ENCODE measurements around the gene COL5A2.

Gene COL5A2

GRCh38 chr2:189012351-189012750, 167.2 kb downstream of the COL5A2 start:
- H3K9me3 Mint-ChIP-seq (ENCODE audit: low read depth): no peaks in the 10 kb centered on the region
- H3K4me1 Mint-ChIP-seq (ENCODE audit: low read depth): no peaks in the 10 kb centered on the region
- H3K27me3 Mint-ChIP-seq: peaks cover 4% of the 10 kb centered on the region
- H3K27ac Mint-ChIP-seq: no peak overlapping the region
- H3K4me3 Mint-ChIP-seq: no peak overlapping the region
- no peaks in the 10 kb centered on the region for H3K36me3 Mint-ChIP-seq

DNA sequence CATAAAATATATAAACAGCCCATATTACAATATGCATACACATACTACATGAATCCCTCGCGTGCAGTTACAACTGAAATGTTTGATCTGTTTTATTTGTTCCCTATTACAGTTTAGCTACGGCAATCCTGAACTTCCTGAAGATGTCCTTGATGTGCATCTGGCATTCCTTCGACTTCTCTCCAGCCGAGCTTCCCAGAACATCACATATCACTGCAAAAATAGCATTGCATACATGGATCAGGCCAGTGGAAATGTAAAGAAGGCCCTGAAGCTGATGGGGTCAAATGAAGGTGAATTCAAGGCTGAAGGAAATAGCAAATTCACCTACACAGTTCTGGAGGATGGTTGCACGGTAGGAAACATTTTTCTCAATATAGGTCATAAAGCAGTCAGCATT, 169.0 kb downstream of the COL5A2 start:
- Mint-ChIP-seq H3K4me3 (no peak overlapping the region), H3K27me3 (peaks cover 3% of the 10 kb centered on the region), H3K36me3 (no peaks in the 10 kb centered on the region), H3K9me3 (ENCODE audit: low read depth) (no peaks in the 10 kb centered on the region), H3K4me1 (ENCODE audit: low read depth) (no peaks in the 10 kb centered on the region), H3K27ac (no peak overlapping the region)

GRCh38 chr2:189008555-189009262, 170.9 kb downstream of the COL5A2 start:
- Mint-ChIP-seq H3K9me3 (ENCODE audit: low read depth) (no peaks in the 10 kb centered on the region), H3K27ac (no peak overlapping the region), H3K4me1 (ENCODE audit: low read depth) (no peaks in the 10 kb centered on the region), H3K36me3 (no peaks in the 10 kb centered on the region), H3K4me3 (no peak overlapping the region), H3K27me3 (peaks cover 3% of the 10 kb centered on the region)

- Mint-ChIP-seq H3K4me3 (no peak overlapping the region), H3K9me3 (ENCODE audit: low read depth) (no peaks in the 10 kb centered on the region), H3K4me1 (ENCODE audit: low read depth) (peaks cover 3% of the 10 kb centered on the region), H3K27ac (no peak overlapping the region), H3K36me3 (no peaks in the 10 kb centered on the region), H3K27me3 (peaks cover 3% of the 10 kb centered on the region)
These were observed 177.5 kb downstream of the COL5A2 start for GRCh38 chr2:189002079-189002478.

DNA sequence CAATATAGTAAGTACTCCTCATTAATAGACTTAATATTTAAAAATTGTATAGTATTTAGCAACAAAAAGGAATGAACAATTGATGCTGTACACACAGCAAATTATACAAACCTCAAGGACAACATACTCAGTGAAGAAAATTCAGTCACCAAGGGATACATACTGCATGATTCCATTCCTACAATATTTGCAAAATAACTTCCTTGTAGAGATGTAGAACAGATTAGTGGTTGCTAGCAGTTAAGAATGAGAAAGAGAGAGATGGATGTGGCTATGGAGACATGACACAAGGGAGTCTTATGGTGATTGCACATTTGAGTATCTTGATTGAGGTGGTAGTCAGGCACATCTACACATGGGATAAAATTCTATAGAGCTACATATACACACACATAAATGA, 179.3 kb downstream of the COL5A2 start:
- Mint-ChIP-seq H3K9me3 (ENCODE audit: low read depth) (no peaks in the 10 kb centered on the region), H3K4me3 (no peak overlapping the region), H3K27ac (no peak overlapping the region), H3K4me1 (ENCODE audit: low read depth) (peaks cover 3% of the 10 kb centered on the region), H3K36me3 (no peaks in the 10 kb centered on the region), H3K27me3 (no peaks in the 10 kb centered on the region)

DNA sequence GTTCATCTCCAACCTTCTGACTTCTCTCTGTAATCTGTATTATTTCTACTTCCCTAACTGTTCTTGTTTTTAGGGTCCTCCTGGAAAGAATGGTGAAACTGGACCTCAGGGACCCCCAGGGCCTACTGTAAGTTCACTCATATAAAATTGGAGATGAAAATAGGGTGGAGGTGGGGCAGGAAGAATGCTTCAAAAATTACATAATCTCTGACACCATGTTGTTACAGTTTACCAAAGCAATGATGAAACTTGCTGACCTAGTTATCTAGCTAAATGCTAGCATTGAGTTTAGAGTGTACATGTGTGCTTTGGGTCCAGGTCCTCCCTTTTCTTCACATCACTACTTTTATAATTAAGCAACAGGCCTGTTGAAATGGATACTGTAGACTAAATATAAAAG, 182.3 kb downstream of the COL5A2 start:
- peaks cover 3% of the 10 kb centered on the region for H3K4me1 Mint-ChIP-seq (ENCODE audit: low read depth)
- no peak overlapping the region for H3K4me3 Mint-ChIP-seq
- H3K27ac Mint-ChIP-seq: no peak overlapping the region
- H3K36me3 Mint-ChIP-seq: no peaks in the 10 kb centered on the region
- no peaks in the 10 kb centered on the region for H3K9me3 Mint-ChIP-seq (ENCODE audit: low read depth)
- no peaks in the 10 kb centered on the region for H3K27me3 Mint-ChIP-seq

DNA sequence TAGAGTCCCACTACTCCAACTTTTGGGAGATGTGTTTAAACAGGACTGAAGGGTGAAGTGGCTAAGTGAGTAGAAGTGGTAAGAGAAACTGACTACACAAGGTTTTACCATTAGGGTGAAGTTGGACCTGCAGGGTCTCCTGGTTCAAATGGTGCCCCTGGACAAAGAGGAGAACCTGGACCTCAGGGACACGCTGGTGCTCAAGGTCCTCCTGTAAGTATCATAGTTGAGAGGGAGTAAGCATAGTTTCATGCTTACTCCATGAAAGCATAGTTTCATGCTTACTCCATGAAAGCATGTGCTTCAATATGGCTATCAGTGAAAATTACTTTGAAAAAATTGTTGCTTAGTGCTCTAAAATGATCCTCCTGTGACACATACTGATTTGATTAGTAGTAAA, 186.3 kb downstream of the COL5A2 start:
- no peaks in the 10 kb centered on the region for H3K36me3 Mint-ChIP-seq
- H3K9me3 Mint-ChIP-seq (ENCODE audit: low read depth): no peaks in the 10 kb centered on the region

GRCh38 chr2:188986839-188987238, 192.7 kb downstream of the COL5A2 start:
- Mint-ChIP-seq H3K27ac (no peak overlapping the region), H3K4me1 (ENCODE audit: low read depth) (no peaks in the 10 kb centered on the region), H3K27me3 (no peaks in the 10 kb centered on the region), H3K4me3 (no peak overlapping the region), H3K36me3 (no peaks in the 10 kb centered on the region), H3K9me3 (ENCODE audit: low read depth) (no peaks in the 10 kb centered on the region)

More for the DNA sequence above, 186.3 kb downstream of the COL5A2 start:
- H3K27me3 Mint-ChIP-seq: no peaks in the 10 kb centered on the region
- H3K27ac Mint-ChIP-seq: no peak overlapping the region
- no peak overlapping the region for H3K4me3 Mint-ChIP-seq
- no peaks in the 10 kb centered on the region for H3K4me1 Mint-ChIP-seq (ENCODE audit: low read depth)

DNA sequence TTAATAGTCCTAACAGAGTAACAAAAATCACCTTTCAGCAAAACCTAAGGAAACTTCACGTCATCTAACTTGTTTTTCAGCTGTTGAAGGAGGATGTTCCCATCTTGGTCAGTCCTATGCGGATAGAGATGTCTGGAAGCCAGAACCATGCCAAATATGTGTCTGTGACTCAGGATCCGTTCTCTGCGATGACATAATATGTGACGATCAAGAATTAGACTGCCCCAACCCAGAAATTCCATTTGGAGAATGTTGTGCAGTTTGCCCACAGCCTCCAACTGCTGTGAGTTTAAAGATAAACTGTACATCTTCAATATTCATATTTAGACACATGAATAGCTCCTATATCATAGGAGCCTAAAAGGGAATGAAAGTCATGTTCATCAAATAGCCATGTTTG, 194.9 kb downstream of the COL5A2 start:
- H3K36me3 Mint-ChIP-seq: no peaks in the 10 kb centered on the region
- no peaks in the 10 kb centered on the region for H3K27me3 Mint-ChIP-seq
- no peaks in the 10 kb centered on the region for H3K4me1 Mint-ChIP-seq (ENCODE audit: low read depth)
- no peak overlapping the region for H3K27ac Mint-ChIP-seq
- H3K4me3 Mint-ChIP-seq: no peak overlapping the region
- no peaks in the 10 kb centered on the region for H3K9me3 Mint-ChIP-seq (ENCODE audit: low read depth)

DNA sequence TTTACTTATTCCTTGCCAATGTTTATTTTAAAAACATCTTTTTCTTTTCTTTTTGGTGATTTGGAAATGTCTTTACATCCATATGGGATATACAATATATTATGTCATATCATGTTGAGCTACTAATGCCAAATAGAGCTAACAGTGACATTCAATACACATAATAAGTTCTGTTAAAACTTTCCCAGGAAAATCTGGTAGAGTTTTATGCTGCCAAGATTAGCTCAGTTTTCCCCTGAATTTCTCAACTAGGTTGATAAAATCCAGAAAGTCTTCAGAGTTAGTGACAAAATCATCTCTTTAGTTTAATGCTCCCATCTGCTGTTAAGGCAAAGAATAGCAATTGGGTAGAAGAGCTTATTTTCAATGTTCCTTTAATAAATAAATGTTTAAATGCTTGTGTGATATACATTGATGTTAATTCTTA, 195.5 kb downstream of the COL5A2 start:
- no peaks in the 10 kb centered on the region for H3K9me3 Mint-ChIP-seq (ENCODE audit: low read depth)
- no peaks in the 10 kb centered on the region for H3K36me3 Mint-ChIP-seq
- no peak overlapping the region for H3K27ac Mint-ChIP-seq
- no peaks in the 10 kb centered on the region for H3K27me3 Mint-ChIP-seq
- H3K4me1 Mint-ChIP-seq (ENCODE audit: low read depth): peaks cover 5% of the 10 kb centered on the region
- H3K4me3 Mint-ChIP-seq: no peak overlapping the region

GRCh38 chr2:188983427-188984064, 196.0 kb downstream of the COL5A2 start:
- Mint-ChIP-seq H3K9me3 (ENCODE audit: low read depth) (no peaks in the 10 kb centered on the region), H3K36me3 (no peaks in the 10 kb centered on the region), H3K4me3 (no peak overlapping the region), H3K27ac (no peak overlapping the region), H3K27me3 (no peaks in the 10 kb centered on the region), H3K4me1 (ENCODE audit: low read depth) (peaks cover 10% of the 10 kb centered on the region)

All from activated naive CD8-positive, alpha-beta T cell (primary cell).